BE2C (cell line): Measurements from ENCODE around the gene GOPC.

Experiments
- DNase-seq: peaks from one replicate; pipeline ENCODE4 v3.0.0-alpha.2; 2020
- H3K27me3 ChIP-seq: fragments of 250-450 bp; sonication (Bioruptor Pico); 2 replicates; pipeline ENCODE4 v1.5.1; 2020; ENCODE audit warnings: mild to moderate bottlenecking
- H3K36me3 ChIP-seq: fragments of 250-450 bp; sonication (Bioruptor Pico); 2 replicates; pipeline ENCODE4 v1.5.1; 2020; ENCODE audit warnings: mild to moderate bottlenecking
- H3K4me1 ChIP-seq: fragments of 250-450 bp; sonication (Bioruptor Pico); 2 replicates; pipeline ENCODE4 v1.5.1; 2020
- H3K4me3 ChIP-seq: 2 replicates; pipeline ENCODE4 v1.5.1; 2011; ENCODE audit warnings: low read depth, low read length
- H3K9me3 ChIP-seq: fragments of 250-450 bp; sonication (Bioruptor Pico); 2 replicates; pipeline ENCODE4 v1.5.1; 2020
- CTCF ChIP-seq: IDR thresholded peaks from 2 replicates; pipeline ENCODE4 v1.5.1; 2012; ENCODE audit warnings: mild to moderate bottlenecking, low read depth, low read length

The GOPC gene

DNA sequence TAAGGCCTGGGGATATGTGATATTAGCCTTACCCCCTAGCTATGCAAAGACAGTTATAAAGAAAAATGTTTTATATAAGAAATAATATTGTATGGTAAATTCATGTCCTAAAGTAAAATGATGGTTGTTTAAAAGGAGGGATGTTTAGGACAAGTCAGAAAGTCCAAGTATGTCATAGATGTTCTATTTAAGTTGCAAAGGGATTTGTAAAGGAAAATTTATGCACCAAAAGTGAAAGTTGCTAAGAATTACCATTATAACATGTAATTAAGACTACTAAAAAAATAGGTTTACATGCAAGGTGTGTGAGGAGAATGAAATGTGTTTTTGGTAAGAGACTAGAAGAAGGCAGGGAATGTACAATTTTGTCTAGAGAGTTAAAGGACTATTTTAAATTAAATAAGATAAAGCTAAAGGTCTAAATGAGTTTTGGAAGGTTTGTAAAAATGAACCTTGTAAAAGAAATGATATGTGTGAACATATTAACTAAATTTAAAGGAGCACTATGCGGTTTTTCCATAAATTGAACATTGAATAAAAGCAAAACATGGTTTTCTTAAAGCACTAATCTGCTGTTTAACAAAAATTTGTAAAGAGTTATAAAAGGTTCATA is 22.7 kb upstream of the GOPC start:
- Histone ChIP-seq H3K9me3 (0 out of 2 replicates have a peak, but pooled peaks cover 2% of the 10 kb centered on the region), H3K4me1 (no peaks in the 10 kb centered on the region), H3K27me3 (no peaks in the 10 kb centered on the region), H3K36me3 (no peaks in the 10 kb centered on the region), H3K4me3 (no peak overlapping the region)
- TF ChIP-seq CTCF: no peak
- DNase-seq: no peak

GRCh38 chr6:117619178-117619577 is 16.9 kb upstream of the GOPC start:
- H3K4me1 ChIP-seq: no peaks in the 10 kb centered on the region
- no peak overlapping the region for H3K4me3 ChIP-seq
- no peak for TF ChIP-seq CTCF
- H3K27me3 ChIP-seq: no peaks in the 10 kb centered on the region
- 0 out of 2 replicates have a peak, but pooled peaks cover 2% of the 10 kb centered on the region for H3K9me3 ChIP-seq
- DNase-seq: no peak
- no peaks in the 10 kb centered on the region for H3K36me3 ChIP-seq

DNA sequence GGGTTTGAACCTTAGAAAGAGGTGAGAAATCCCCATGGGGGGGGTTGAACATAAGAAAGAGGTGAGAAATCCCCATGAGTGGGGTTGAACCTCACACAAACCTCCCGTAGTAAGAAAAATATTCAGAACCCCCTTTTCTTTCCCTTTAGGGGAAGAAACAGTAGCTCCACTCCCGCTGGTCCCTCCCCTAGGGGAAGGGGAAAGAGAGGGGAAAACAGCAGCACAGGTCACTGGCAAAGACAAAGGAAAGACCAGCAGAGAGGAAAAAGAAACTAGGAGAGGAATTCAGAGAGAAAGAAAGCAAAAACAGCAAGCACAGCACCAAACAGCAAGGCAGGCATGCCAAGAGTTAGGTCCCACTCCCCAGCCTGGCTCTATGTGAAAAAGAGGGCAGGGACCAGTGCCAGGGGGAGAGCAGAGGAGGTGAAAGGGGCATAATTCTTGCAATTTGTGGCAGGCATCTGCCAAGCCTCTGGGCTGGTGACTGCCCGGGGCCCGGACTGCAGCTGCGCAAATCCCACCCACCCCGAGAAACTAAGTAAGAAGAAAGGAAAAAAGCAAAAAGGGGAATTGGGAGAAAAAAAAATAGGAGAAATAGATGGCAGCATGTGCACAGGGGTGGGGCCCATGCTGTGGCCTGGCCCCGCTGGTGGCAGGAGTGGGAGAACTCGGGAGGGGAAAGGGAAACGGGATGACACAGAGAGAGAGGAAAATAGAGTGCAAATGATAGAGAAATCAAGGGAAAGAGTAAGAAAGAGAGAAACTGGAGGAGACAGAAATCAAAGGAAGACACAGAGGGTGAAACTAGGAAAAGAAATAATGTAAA is 15.1 kb upstream of the GOPC start:
- no peaks in the 10 kb centered on the region for H3K27me3 ChIP-seq
- no peak for TF ChIP-seq CTCF
- no peak overlapping the region for H3K4me3 ChIP-seq
- DNase-seq: no peak
- no peaks in the 10 kb centered on the region for H3K4me1 ChIP-seq
- no peaks in the 10 kb centered on the region for H3K9me3 ChIP-seq
- no peaks in the 10 kb centered on the region for H3K36me3 ChIP-seq

DNA sequence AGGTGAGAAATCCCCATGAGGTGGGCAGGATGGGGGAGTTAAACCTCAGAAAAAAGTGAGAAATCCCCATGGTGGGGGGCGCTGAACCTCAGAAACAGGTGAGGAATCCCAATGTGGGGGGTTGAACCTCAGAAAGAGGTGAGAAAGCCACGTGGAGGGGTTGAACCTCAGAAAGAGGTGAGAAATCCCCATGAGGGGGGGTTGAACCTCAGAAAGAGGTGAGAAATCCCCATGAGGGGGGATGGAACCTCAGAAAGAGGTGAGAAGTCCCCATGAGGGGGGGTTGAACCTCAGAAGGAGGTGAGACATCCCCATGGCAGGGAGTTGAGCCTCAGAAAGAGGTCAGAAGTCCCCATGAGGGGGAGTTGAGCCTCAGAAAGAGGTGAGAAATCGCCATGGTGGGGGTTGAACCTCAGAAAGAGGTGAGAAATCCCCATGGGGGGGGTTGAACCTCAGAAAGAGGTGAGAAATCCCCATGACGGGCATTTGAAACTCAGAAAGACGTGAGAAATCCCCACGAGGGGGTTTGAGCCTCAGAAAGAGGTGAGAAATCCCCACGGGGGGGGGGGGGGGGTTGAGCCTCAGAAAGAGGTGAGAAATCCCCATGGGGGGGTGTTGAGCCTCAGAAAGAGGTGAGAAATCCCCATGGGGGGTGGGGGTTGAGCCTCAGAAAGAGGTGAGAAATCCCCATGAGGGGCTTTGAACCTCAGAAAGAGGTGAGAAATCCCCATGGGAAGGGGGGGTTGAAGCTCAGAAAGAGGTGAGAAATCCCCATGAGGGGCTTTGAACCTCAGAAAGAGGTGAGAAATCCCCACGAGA is 14.3 kb upstream of the GOPC start:
- H3K9me3 ChIP-seq: no peaks in the 10 kb centered on the region
- H3K36me3 ChIP-seq: no peaks in the 10 kb centered on the region
- no peak for DNase-seq
- H3K4me1 ChIP-seq: no peaks in the 10 kb centered on the region
- no peaks in the 10 kb centered on the region for H3K27me3 ChIP-seq
- TF ChIP-seq CTCF: no peak
- H3K4me3 ChIP-seq: no peak overlapping the region

DNA sequence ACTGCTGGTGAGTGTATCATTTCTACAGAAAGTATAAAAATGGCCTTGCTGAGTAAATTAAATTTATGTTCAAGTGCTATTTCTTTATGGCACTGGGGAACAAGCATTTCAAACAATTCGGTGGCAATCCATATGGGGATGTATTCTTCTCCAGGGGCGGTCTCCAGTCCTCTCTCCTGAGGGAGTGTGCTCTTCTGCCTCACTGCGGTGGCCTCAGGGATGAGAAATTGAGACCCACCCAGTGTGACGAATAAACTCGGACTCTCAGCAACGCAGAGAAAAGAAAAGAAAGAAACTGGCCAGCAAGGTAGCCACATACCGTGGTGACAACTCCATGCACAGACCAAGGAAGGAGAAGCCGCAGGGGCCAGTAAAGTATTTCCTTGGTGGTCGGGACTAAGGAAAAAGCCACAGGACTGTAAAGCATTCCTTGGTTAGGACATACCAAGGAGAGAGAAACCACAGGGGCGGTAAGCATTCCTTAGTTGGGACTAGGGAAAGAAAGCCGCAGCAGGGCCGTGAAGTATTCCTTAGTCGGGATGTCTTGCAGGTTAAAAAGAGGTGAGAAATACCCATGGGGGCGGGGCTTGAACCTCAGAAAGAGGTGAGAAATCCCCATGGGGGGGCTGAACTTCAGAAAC is 13.6 kb upstream of the GOPC start:
- DNase-seq: no peak
- H3K4me3 ChIP-seq: no peak overlapping the region
- H3K36me3 ChIP-seq: no peaks in the 10 kb centered on the region

More for the DNA sequence above, 13.6 kb upstream of the GOPC start:
- TF ChIP-seq CTCF: no peak
- H3K9me3 ChIP-seq: no peaks in the 10 kb centered on the region
- no peaks in the 10 kb centered on the region for H3K27me3 ChIP-seq
- no peaks in the 10 kb centered on the region for H3K4me1 ChIP-seq
